NB4 (cell line): Measurements from ENCODE around the gene THRA.

Experiments used
- DNase-seq: peaks from one replicate; pipeline ENCODE4 v3.0.0; 2010; ENCODE audit warnings: low read depth
- H3K4me3 ChIP-seq: one replicate; pipeline ENCODE4 v1.5.1; 2011; ENCODE audit warnings: mild to moderate bottlenecking, low read depth, low read length, moderate library complexity
- CTCF ChIP-seq: IDR thresholded peaks from one replicate; pipeline ENCODE4 v1.5.1; 2012; ENCODE audit warnings: low read depth, low read length
- MAX ChIP-seq: IDR thresholded peaks from 2 replicates; pipeline ENCODE4 v1.6.1; 2011; ENCODE audit warnings: low read depth, low read length
- MYC ChIP-seq: IDR thresholded peaks from 2 replicates; pipeline ENCODE4 v1.6.1; 2011; ENCODE audit warnings: low read depth, low read length
- POLR2A ChIP-seq: IDR thresholded peaks from 2 replicates; pipeline ENCODE4 v1.6.1; 2011; ENCODE audit warnings: mild to moderate bottlenecking; ENCODE audit not compliant: insufficient read length; ENCODE audit errors: extremely low read depth

The THRA gene

GRCh38 chr17:40056379-40057015 lies 6.3 kb upstream of the THRA start:
- H3K4me3 ChIP-seq, result no peak overlapping the region
- no peak for TF ChIP-seq POLR2A
- no peak for TF ChIP-seq CTCF
- DNase-seq, result no peak

GRCh38 chr17:40058186-40058784 lies 4.5 kb upstream of the THRA start:
- no peak overlapping the region for H3K4me3 ChIP-seq
- no peak for DNase-seq
- TF ChIP-seq MYC (no peak), CTCF (no peak), MAX (no peak), POLR2A (no peak)

- DNase-seq, result no peak
- TF ChIP-seq MAX, result no peak
- TF ChIP-seq MYC, result no peak
- no peak for TF ChIP-seq CTCF
- no peak for TF ChIP-seq POLR2A
- H3K4me3 ChIP-seq, result no peak overlapping the region
Measured at GRCh38 chr17:40058865-40059264, 3.9 kb upstream of the THRA start.

GRCh38 chr17:40059729-40060475 lies 2.9 kb upstream of the THRA start:
- H3K4me3 ChIP-seq, result no peak overlapping the region
- TF ChIP-seq MAX (no peak), POLR2A (no peak), CTCF (no peak), MYC (no peak)
- DNase-seq, result no peak

GRCh38 chr17:40060887-40061608 lies 1.7 kb upstream of the THRA start:
- TF ChIP-seq POLR2A (no peak), MYC (no peak), MAX (no peak), CTCF (no peak)
- no peak overlapping the region for H3K4me3 ChIP-seq
- no peak for DNase-seq
